Nucleus accumbens (tissue), 56 donors: ENCODE results near the gene IL24.
"Not testable (repeated sequence)": the region's sequence is repeated elsewhere in the genome, so short reads cannot be mapped to it uniquely, and the experiment has no call there.

ENCODE experiments used
- DNase-seq, 56 donors: peaks; one replicate each; lab custom pipeline; 2025; lab: John Stamatoyannopoulos, UW

Gene IL24

GRCh38 chr1:206897175-206897574 lies at the start of gene IL24:
Gene IL24 (plus strand): TSS chr1:206897443. CDS start chr1:206897833, 390 bp downstream.
- DNase-seq: no peak

- no peak for DNase-seq
These were observed 49.3 kb upstream of the IL24 start for GRCh38 chr1:206847946-206848345.

GRCh38 chr1:206850401-206850800 lies 46.8 kb upstream of the IL24 start:
- DNase-seq: no peak

- DNase-seq: no peak
These were observed 45.8 kb upstream of the IL24 start for GRCh38 chr1:206851341-206852010.

- not testable (repeated sequence) for DNase-seq
These were observed 44.6 kb upstream of the IL24 start for GRCh38 chr1:206852662-206853061.

- DNase-seq: not testable (repeated sequence)
These were observed 43.5 kb upstream of the IL24 start for GRCh38 chr1:206853696-206854095.

GRCh38 chr1:206854401-206855129 lies 42.7 kb upstream of the IL24 start:
- DNase-seq: no peak

GRCh38 chr1:206855859-206856258 lies 41.4 kb upstream of the IL24 start:
- DNase-seq: no peak

GRCh38 chr1:206856674-206857464 lies 40.4 kb upstream of the IL24 start:
- no peak for DNase-seq

GRCh38 chr1:206859082-206859521 lies 38.1 kb upstream of the IL24 start:
- peak in 2 of 56 donors; percentile 4 for DNase-seq

GRCh38 chr1:206860165-206860564 lies 37.1 kb upstream of the IL24 start:
- no peak for DNase-seq

- no peak for DNase-seq
These were observed 34.0 kb upstream of the IL24 start for GRCh38 chr1:206863266-206863665.

- peak in 25 of 56 donors; percentile 1 to 59 (median 15) for DNase-seq
These were observed 32.1 kb upstream of the IL24 start, which contains the start of gene IL20 for GRCh38 chr1:206864939-206865671. Gene IL20 (plus strand): TSS chr1:206865623. CDS start chr1:206865853, 230 bp downstream.

GRCh38 chr1:206866062-206866461 lies 31.2 kb upstream of the IL24 start:
- no peak for DNase-seq

- no peak for DNase-seq
These were observed 30.0 kb upstream of the IL24 start for GRCh38 chr1:206867239-206867638.

- DNase-seq: no peak
These were observed 29.5 kb upstream of the IL24 start for GRCh38 chr1:206867716-206868115.

GRCh38 chr1:206868264-206868663 lies 29.0 kb upstream of the IL24 start:
- no peak for DNase-seq

- DNase-seq: no peak
These were observed 25.1 kb upstream of the IL24 start for GRCh38 chr1:206872139-206872538.

- no peak for DNase-seq
These were observed 23.5 kb upstream of the IL24 start for GRCh38 chr1:206873603-206874188.
